Mucosa of rectum (tissue), 2 donors: Measurements from ENCODE around the gene TMC6.
A peak's percentile ranks its signal among the peaks of the same experiment; 100 is the strongest.
"Not testable (repeated sequence)": the region's sequence is repeated elsewhere in the genome, so short reads cannot be mapped to it uniquely, and the experiment has no call there.

Experiments used
- H3K27ac ChIP-seq, 2 donors: one replicate each; pipeline ENCODE4 v1.7.0; 2013; ENCODE audit warnings: inconsistent platforms in 2 of 2, low read depth in 2 of 2, low read length in 2 of 2
- H3K27me3 ChIP-seq, 2 donors: one replicate each; pipeline ENCODE4 v1.7.0; 2013; ENCODE audit warnings: low read length in 2 of 2; ENCODE audit not compliant: control insufficient read depth in 2 of 2, insufficient read depth in 2 of 2
- H3K36me3 ChIP-seq, 2 donors: one replicate each; pipeline ENCODE4 v1.7.0; 2013; ENCODE audit warnings: low read length in 2 of 2; ENCODE audit not compliant: control insufficient read depth in 2 of 2, insufficient read depth in 2 of 2
- H3K4me1 ChIP-seq, 2 donors: one replicate each; pipeline ENCODE4 v1.7.0; 2013; ENCODE audit warnings: low read length in 2 of 2, mild to moderate bottlenecking in 1 of 2; ENCODE audit not compliant: control insufficient read depth in 2 of 2, insufficient read depth in 2 of 2
- H3K4me3 ChIP-seq, 2 donors: one replicate each; pipeline ENCODE4 v1.7.0; 2013; ENCODE audit warnings: low read length in 2 of 2
- H3K9ac ChIP-seq, 2 donors: one replicate each; pipeline ENCODE4 v1.7.0; 2013; ENCODE audit warnings: low read length in 2 of 2, low read depth in 1 of 2, mild to moderate bottlenecking in 1 of 2
- H3K9me3 ChIP-seq, 2 donors: one replicate each; pipeline ENCODE4 v1.7.0; 2013; ENCODE audit warnings: low read length in 2 of 2; ENCODE audit not compliant: control insufficient read depth in 2 of 2
- donor health status: healthy.
- donor health status: Normal muscosa, but diverticular disease.

The TMC6 gene

GRCh38 chr17:78142119-78142861 lies 13.7 kb upstream of the TMC6 start:
- Histone ChIP-seq H3K36me3 (no peaks in the 10 kb centered on the region), H3K9ac (no peak overlapping the region), H3K4me1 (peaks cover 47 to 50% of the 10 kb centered on the region in 2 donors), H3K9me3 (no peaks in the 10 kb centered on the region), H3K4me3 (no peak overlapping the region), H3K27me3 (no peaks in the 10 kb centered on the region), H3K27ac (peak overlapping the region in 1 of 2 donors; percentile 19)

- H3K27me3 ChIP-seq, result no peaks in the 10 kb centered on the region
- H3K27ac ChIP-seq, result peak overlapping the region in 1 of 2 donors; percentile 19
- H3K36me3 ChIP-seq, result no peaks in the 10 kb centered on the region
- peak overlapping the region in 1 of 2 donors; percentile 13 for H3K9ac ChIP-seq
- no peaks in the 10 kb centered on the region for H3K9me3 ChIP-seq
- H3K4me1 ChIP-seq, result peaks cover 46 to 48% of the 10 kb centered on the region in 2 donors
- H3K4me3 ChIP-seq, result no peak overlapping the region
Observed at GRCh38 chr17:78141437-78142118, 13.0 kb upstream of the TMC6 start.

DNA sequence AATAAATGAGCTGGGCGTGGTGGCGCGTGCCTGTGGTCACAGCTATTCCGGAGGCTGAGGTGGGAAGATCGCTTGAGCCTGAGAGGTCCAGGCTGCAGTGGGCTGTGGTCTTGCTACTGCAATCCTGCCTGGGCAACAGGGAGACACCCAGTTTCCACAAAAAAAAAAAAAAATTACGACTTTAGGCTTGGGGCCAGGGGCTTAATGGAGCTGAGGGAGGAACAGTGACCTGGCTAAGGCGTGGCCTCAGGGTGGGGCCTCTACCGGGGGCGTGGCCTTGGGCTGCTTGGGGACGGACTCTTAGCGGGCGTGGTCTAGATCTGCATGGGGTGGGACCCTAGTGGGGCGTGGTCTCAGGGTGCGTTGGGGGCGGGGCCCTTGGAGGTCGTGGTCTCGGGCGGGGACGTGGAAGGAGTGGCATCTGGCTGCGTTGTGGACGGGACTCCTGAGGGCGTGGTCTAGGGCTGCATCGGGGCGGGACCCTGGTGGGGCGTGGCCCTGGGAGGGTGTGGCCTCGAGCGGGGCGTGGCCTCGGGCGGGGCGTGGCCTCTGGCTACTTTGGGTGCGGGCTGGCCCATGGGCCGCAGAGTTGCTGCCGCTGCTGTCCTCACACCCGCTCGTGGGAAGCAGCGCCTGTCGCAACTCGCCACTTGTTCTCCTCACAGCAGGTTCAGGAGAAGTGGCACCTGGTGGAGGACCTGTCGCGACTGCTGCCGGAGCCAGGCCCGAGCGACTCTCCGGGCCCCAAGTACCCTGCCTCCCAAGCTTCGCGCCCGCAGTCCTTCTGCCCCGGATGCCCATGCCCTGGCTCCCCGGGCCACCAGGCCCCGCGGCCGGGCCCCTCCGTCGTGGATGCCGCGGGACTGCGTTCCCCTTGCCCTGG lies 11.9 kb upstream of the TMC6 start:
- H3K9me3 ChIP-seq, result no peaks in the 10 kb centered on the region
- peak overlapping the region; percentile 22 to 44 for H3K4me3 ChIP-seq
- H3K9ac ChIP-seq, result peak overlapping the region; percentile 56 to 59
- peak overlapping the region; percentile 25 to 67 for H3K27ac ChIP-seq
- H3K36me3 ChIP-seq, result peaks cover 0 to under 1% of the 10 kb centered on the region in 2 donors
- H3K27me3 ChIP-seq, result no peaks in the 10 kb centered on the region
- H3K4me1 ChIP-seq, result peaks cover 41 to 43% of the 10 kb centered on the region in 2 donors

- peaks cover 35 to 37% of the 10 kb centered on the region in 2 donors for H3K4me1 ChIP-seq
- not testable (repeated sequence) for H3K27me3 ChIP-seq, H3K36me3 ChIP-seq, H3K9me3 ChIP-seq
- H3K27ac ChIP-seq, result peak overlapping the region; percentile 25 to 67
- H3K9ac ChIP-seq, result peak overlapping the region in 1 of 2 donors; percentile 56
- H3K4me3 ChIP-seq, result peak overlapping the region; percentile 1 to 44
Observed at GRCh38 chr17:78139861-78140168, 11.3 kb upstream of the TMC6 start.

DNA sequence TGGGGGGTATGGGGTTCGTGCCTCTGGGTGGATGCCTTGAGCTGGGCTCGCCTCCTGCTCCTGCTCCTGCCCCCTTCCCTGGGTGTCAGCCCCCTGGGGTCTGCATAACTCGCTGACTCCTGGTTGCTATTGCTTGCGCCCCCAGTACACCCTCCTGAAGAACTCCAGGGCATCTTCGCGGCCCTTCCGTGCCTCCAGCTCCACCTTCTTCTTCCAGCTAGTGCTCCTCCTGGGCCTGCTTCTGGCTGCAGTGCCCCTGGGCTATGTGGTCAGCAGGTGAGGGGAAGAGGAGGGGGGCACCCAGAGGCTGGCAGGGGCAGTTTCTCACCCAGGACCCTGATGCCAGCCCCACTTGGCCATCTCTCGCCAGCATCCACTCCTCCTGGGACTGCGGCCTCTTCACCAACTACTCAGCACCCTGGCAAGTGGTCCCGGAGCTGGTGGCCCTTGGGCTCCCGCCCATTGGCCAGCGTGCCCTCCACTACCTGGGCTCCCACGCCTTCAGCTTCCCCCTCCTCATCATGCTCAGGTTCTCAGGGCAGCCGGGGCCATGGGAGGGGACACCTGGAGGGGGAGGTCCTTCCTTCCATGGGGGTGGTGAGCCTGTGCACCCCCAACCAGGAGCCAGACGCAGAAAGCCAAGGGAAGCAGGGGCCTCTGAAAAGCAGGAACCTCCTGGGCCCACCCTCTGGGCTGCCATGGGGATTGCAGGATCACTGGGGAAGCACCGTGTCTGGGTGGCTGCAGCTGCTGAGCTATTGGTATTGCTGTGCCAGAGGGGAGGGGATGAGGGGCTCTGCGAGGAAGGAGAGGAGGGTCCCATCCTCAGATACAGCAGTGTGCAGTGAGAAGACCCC lies 9.9 kb upstream of the TMC6 start:
- no peak overlapping the region for H3K4me3 ChIP-seq
- H3K36me3 ChIP-seq, result peaks cover 0 to 7% of the 10 kb centered on the region in 2 donors
- H3K27me3 ChIP-seq, result no peaks in the 10 kb centered on the region
- no peak overlapping the region for H3K27ac ChIP-seq
- no peaks in the 10 kb centered on the region for H3K9me3 ChIP-seq
- peaks cover 30 to 32% of the 10 kb centered on the region in 2 donors for H3K4me1 ChIP-seq
- H3K9ac ChIP-seq, result no peak overlapping the region

GRCh38 chr17:78137392-78138203 lies 9.0 kb upstream of the TMC6 start:
- Histone ChIP-seq H3K27me3 (no peaks in the 10 kb centered on the region), H3K4me3 (no peak overlapping the region), H3K4me1 (peaks cover 30 to 32% of the 10 kb centered on the region in 2 donors), H3K9ac (peak overlapping the region in 1 of 2 donors; percentile 5), H3K36me3 (peaks cover 0 to 7% of the 10 kb centered on the region in 2 donors), H3K27ac (peak overlapping the region in 1 of 2 donors; percentile 16), H3K9me3 (no peaks in the 10 kb centered on the region)

DNA sequence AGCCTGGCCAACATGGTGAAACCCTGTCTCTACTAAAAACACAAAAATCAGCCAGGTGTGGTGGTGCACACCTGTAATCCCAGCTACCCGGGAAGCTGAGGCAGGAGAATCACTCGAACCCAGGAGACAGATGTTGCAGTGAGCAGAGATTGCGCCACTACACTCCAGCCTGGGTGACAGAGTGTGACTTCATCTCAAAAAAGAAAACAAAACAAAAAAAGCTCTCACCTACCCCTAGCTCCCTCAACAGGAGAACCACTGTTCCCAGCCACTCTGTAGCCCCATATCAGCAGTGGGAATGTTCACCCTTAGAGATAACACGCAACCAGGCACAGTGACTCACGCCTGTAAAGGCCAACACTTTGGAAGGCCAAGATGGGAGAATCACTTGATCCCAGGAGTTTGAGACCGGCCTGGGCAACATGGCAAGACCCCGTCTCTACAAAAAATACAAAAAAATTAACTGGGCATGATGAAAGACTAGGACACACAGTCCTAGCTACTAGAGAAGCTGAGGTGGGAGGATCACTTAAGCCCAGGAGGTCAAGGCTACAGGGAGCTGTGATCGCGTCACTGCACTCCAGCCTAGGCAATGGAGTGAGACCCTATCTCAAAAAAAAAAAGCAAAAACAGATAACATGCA lies 7.4 kb upstream of the TMC6 start:
- no peak overlapping the region for H3K27ac ChIP-seq
- peaks cover 18 to 26% of the 10 kb centered on the region in 2 donors for H3K4me1 ChIP-seq
- H3K27me3 ChIP-seq, result no peaks in the 10 kb centered on the region
- H3K9me3 ChIP-seq, result no peaks in the 10 kb centered on the region
- no peak overlapping the region for H3K4me3 ChIP-seq
- peaks cover 0 to 7% of the 10 kb centered on the region in 2 donors for H3K36me3 ChIP-seq
- H3K9ac ChIP-seq, result no peak overlapping the region

- Histone ChIP-seq H3K9me3 (no peaks in the 10 kb centered on the region), H3K4me1 (peaks cover 17 to 30% of the 10 kb centered on the region in 2 donors), H3K27me3 (no peaks in the 10 kb centered on the region), H3K36me3 (peaks cover 0 to 7% of the 10 kb centered on the region in 2 donors), H3K27ac (no peak overlapping the region), H3K9ac (no peak overlapping the region), H3K4me3 (no peak overlapping the region)
Observed at GRCh38 chr17:78134899-78135385, 6.4 kb upstream of the TMC6 start.
